DMS153 treated with DMSO at 0.1 percent for 48 hours (cell line): ENCODE measurements around the gene RCOR1.
"Not testable (repeated sequence)": the region's sequence is repeated elsewhere in the genome, so short reads cannot be mapped to it uniquely, and the experiment has no call there.

Source experiments
- DNase-seq: peaks from one replicate; lab custom pipeline; 2025; ENCODE audit not compliant: unreplicated experiment; lab: John Stamatoyannopoulos, UW

Gene RCOR1

GRCh38 chr14:102591944-102592762 is at the start of gene RCOR1:
Gene RCOR1 (plus strand): TSS chr14:102592649. CDS start chr14:102592887, 238 bp downstream.
- DNase-seq = peak; percentile 59

GRCh38 chr14:102544046-102544746 is 48.3 kb upstream of the RCOR1 start:
- no peak for DNase-seq

DNA sequence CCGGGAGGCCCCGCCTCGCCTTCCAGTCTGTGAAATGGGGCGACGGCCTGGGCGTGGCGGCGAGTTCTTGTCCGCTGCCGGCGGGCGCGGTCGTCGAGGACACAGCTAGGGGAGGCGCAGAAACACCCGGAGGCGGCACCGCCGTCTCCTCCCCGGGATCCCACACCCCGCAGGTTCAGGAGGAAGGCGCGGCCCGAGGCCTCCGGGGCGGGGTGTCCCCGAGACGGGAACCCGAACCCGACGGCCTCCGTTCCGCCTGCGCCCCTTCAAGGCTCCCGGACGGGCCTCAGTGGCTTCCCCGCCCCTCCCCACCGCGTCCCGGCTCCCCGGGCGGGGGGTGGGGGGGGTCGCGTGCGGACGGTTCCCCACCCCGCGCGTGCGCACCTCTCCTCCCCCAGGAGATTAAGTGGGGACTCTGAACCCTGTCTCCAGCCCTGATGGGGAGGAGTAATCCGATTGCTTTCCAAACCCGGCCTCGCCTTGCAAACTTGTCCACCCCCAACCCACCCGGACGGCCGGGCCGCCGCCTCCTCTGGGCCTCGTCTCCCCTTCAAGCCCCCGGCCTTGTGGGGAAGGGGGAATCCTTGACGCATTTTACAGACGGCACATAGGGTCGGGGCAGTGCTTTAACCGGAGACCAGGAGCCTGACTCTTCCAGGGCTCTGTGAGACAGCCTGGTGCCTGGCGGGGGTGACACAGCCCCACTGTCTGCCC is 47.5 kb upstream of the RCOR1 start:
- no peak for DNase-seq

GRCh38 chr14:102545461-102546265 is 46.8 kb upstream of the RCOR1 start:
- DNase-seq = no peak

- no peak for DNase-seq
Observed at GRCh38 chr14:102548616-102549240, 43.7 kb upstream of the RCOR1 start.

GRCh38 chr14:102550927-102551401 is 41.5 kb upstream of the RCOR1 start:
- DNase-seq = not testable (repeated sequence)

DNA sequence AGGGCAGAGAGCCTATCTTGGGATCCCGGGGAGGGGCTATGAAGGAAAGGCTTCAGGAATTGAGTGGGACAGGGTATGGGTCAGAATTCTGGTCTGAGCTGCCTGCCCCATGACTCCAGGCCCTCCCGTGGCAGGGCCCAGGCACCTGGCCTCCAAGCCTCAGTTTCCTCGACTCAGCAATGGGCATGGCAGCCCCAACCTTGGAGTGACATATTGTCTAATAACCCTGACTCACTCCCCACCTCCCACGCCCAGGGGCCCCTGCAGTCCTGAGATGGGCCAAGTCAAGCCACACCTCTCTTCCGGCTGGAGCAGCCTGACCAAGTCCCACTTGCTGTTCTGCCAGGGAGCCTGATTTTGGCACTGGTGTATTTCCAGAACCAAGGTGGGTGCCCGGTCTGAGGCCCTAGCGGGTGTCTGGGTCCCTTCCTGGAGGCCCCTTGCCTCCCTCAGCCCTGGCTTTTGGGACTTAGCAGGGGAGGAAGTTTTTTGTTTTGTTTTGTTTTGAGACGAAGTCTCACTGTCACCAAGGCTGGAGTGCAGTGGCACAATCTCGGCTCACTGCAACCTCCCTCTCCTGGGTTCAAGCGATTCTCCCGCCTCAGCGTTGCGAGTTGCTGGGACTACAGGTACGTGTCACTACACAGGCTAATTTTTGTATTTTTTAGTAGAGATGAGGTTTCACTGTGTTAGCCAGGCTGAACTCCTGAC is 40.3 kb upstream of the RCOR1 start:
- no peak for DNase-seq

DNA sequence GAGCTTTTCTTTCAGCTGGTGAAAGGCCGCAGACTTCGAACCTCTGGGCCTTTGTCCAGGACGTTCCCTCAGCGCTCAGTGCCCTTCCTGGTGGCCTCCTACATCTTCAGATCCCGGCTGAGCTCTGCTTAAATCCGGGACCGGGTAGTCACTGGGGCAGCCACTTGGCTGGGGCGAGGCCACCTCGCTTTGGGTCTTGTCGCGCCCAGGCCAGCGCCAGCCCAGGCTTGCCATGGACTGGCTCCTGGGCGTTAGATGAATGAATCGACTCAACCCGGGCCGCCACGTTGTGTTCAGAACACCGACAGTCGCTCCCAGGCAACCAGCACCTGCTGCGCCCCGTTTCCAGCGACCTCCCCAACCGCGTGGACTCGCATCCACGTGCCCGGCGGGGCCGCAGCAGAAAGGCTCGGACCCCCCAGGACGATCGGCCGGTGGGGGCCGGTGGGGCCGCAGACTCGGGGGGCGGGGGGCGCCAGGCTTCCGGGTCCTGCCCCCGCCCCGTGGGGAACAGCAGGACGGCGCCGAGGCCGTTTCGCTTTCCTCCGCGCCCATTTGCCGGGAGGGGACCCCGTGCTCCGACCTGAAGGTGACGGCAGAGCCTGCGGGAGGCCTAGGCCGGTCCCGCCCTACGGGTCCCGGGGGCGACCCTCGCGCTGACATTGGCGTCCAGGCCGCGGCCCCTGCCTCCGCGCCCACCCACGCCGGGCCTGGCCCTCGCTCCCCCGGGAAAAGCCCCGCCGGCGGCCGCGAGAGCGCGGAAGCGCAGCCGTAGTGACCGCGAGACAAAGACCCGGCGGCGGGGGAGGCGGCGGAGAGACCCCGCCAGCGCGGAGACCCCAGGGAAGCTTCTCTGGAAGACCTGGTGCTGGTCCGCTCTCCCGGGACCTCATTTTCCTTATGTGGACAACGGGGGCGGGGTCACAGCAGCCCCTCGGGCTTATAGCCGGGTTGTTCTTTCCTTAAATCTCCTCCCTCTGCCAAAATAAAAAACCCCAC is 37.3 kb upstream of the RCOR1 start:
- no peak for DNase-seq

DNA sequence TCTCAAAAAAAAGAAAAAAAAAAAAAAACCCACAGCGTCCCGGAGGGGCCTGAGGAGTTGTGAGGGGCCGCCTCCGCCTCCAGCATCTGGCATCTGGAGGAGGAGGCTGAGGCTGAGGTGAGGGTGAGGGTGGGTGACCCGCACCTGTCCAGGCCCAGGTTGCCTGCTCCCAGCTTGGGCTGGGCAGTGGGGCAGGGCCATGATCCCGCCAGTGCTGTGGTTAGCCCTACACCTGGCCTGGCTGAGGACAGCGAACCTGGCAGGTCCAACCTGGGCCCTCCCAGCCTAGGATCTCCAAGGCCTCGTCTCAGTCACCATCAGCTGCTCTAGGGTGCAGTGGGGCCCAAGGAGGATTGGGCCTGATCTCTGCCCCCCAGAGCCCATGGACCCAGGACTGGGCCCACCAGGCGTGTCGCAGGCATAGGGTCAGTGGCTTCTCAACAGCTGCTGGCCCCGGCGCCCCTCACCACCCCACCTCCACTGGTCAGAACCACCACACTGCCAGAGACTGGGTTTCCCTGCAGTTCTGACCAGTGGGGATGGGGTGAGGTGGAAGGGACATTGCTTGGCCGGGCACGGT is 36.3 kb upstream of the RCOR1 start:
- DNase-seq = no peak

GRCh38 chr14:102557434-102558226 is 34.8 kb upstream of the RCOR1 start:
- no peak for DNase-seq

GRCh38 chr14:102558556-102558955 is 33.9 kb upstream of the RCOR1 start:
- no peak for DNase-seq

DNA sequence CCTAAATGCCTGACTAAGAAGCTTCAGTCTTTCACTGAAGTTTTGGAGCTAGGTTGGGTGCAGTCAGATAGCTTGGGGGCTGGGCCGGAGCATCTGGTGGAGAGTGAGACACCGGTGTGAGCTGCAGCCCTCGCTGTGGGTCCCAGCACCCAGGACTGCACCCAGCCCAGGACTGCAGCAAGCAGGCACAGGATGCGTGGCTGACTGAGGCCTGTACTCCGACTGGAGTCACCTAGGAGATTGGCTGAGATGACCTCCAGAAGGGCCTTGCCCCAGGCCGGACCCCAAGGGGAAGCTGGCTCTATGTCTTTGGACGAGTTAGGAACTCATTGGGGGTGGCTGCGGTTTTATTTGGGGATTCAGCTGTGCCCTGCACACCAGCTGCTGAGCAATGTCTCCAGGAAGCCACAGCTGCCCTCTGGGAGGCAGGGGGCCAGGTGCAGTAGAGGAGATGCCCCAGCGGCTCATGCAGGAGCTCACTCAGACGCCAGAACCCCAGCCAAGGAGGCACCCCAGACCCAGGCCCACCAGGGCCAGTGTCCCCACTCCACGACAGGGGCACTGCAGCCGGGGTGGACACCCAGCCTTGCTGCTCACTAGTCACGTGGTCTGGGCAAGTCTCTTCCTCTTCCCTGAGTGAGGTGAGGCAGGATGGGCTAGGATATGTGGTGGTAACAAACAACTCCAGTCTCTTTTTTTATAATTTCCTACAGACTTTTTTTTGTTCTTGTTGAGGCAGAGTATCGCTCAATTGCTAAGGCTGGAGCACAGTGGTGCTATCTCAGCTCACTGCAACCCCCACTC is 31.8 kb upstream of the RCOR1 start:
- DNase-seq = no peak

DNA sequence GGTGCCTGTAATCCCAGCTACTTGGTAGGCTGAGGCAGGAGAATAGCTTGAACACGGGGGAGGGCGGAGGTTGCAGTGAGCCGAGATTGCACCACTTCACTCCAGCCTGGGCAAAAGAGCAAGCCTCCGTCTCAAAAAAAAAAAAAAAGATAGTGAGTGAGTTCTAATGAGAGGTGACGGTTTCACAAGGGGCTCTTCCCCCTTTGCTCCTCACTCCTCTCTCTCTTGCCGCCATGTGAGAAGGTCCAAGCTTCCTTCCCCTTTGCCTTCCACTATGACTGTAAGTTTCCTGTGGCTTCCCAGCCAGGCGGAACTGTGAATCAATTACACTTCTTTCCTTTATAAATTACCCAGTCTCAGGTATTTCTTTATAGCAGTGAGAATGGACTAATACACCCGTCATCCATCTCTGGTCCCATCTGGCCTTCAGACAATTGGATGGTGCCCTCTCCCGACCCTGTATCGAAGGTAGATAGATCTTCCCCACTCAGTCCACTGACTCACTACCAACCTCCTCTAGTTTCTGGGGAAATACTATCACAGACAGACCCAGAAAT is 27.0 kb upstream of the RCOR1 start:
- no peak for DNase-seq

- no peak for DNase-seq
Observed at GRCh38 chr14:102565959-102566358, 26.5 kb upstream of the RCOR1 start.

- DNase-seq = no peak
Observed at GRCh38 chr14:102568115-102568614, 24.3 kb upstream of the RCOR1 start.
